ENCODE results near the gene PALLD.

GRCh38 chr4:168600796-168601583 lies 104.1 kb downstream of the PALLD start:
- no peak for TF ChIP-seq CTCF (IDR thresholded peaks at IDR 0.05)
- TF ChIP-seq POLR2A (IDR thresholded peaks at IDR 0.05), result no peak
